ENCODE data around the gene KRT14. TPM values are rescaled to one million over a fixed set of nuclear protein-coding genes. Genes with fewer than 3 reads are reported as not detected.
"Not testable (repeated sequence)": the region's sequence is repeated elsewhere in the genome, so short reads cannot be mapped to it uniquely, and the experiment has no call there.

KRT14 gene
- total RNA-seq, 2 experiments from 2014 or later, result not detected

- Mint-ChIP-seq H3K4me1 (ENCODE audit: low read depth) (no peaks in the 10 kb centered on the region), H3K36me3 (peaks cover 9% of the 10 kb centered on the region), H3K9me3 (peaks cover 14% of the 10 kb centered on the region), H3K4me3 (no peak overlapping the region), H3K27ac (no peak overlapping the region), H3K27me3 (peaks cover 18% of the 10 kb centered on the region)
- intact Hi-C loops (cut with micrococcal nuclease), result no loop called here
- POLR2A ChIA-PET, result no interaction called here
- DNase-seq, result no peak
- CTCF ChIA-PET, result interaction anchor here (1.9 kb wide), 1 partner anchor 38 kb away, joined by 7 read pairs; no protein-coding TSS in a partner anchor
Observed at GRCh38 chr17:41610965-41611640, 24.4 kb upstream of the KRT14 start.

- CTCF ChIA-PET, result interaction anchor here (1.9 kb wide), 1 partner anchor 39 kb away, joined by 7 read pairs; no protein-coding TSS in a partner anchor
- Mint-ChIP-seq H3K27me3 (peaks cover 20% of the 10 kb centered on the region), H3K36me3 (peaks cover 12% of the 10 kb centered on the region), H3K9me3 (peaks cover 19% of the 10 kb centered on the region)
- POLR2A ChIA-PET; H3K4me1 Mint-ChIP-seq (ENCODE audit: low read depth); DNase-seq; H3K27ac Mint-ChIP-seq; H3K4me3 Mint-ChIP-seq; intact Hi-C loops (cut with micrococcal nuclease): not testable (repeated sequence)
Observed at GRCh38 chr17:41610061-41610517, 23.4 kb upstream of the KRT14 start.

DNA sequence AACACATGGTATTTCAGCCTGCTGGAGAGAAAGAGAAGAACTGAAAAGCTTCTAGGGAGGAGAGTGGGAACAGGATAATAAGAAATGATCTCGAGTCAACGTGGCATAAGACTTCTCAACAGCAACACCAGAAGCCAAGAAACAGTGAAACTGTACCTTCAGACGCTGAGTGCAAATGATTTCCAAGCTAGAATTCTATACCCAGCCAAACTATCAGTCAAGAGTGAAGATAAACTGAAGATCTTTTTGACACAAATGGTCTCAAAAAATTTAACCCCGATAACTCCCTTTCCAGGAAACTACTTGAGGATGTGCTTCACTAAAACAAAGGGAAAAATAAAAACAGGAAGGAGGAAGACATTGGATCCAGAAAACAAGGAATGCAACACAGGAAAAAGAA is 20.2 kb upstream of the KRT14 start:
- H3K27ac Mint-ChIP-seq; DNase-seq; H3K4me3 Mint-ChIP-seq; POLR2A ChIA-PET; intact Hi-C loops (cut with micrococcal nuclease); H3K4me1 Mint-ChIP-seq (ENCODE audit: low read depth): not testable (repeated sequence)
- peaks cover 26% of the 10 kb centered on the region for H3K27me3 Mint-ChIP-seq
- H3K36me3 Mint-ChIP-seq, result peaks cover 12% of the 10 kb centered on the region
- CTCF ChIA-PET, result interaction anchor here (1.5 kb wide), 1 partner anchor 58 kb away, joined by 6 read pairs; no protein-coding TSS in a partner anchor
- peaks cover 19% of the 10 kb centered on the region for H3K9me3 Mint-ChIP-seq

- Mint-ChIP-seq H3K27ac (no peak overlapping the region), H3K4me1 (ENCODE audit: low read depth) (no peaks in the 10 kb centered on the region), H3K36me3 (peaks cover 12% of the 10 kb centered on the region), H3K27me3 (peaks cover 18% of the 10 kb centered on the region), H3K9me3 (peaks cover 17% of the 10 kb centered on the region), H3K4me3 (no peak overlapping the region)
- intact Hi-C loops (cut with micrococcal nuclease), result no loop called here
- ChIA-PET CTCF (interaction anchor here (0.6 to 4.0 kb wide), 2 partner anchors 54 to 863 kb away, joined by 3 to 10 read pairs; no protein-coding TSS in a partner anchor), POLR2A (no interaction called here)
- no peak for DNase-seq
Observed at GRCh38 chr17:41602524-41602923, 15.8 kb upstream of the KRT14 start.

GRCh38 chr17:41600318-41600717 is 13.6 kb upstream of the KRT14 start:
- Mint-ChIP-seq H3K4me1 (ENCODE audit: low read depth) (no peaks in the 10 kb centered on the region), H3K4me3 (no peak overlapping the region), H3K9me3 (no peaks in the 10 kb centered on the region), H3K36me3 (no peaks in the 10 kb centered on the region), H3K27ac (no peak overlapping the region), H3K27me3 (peaks cover 11% of the 10 kb centered on the region)
- intact Hi-C loops (cut with micrococcal nuclease), result no loop called here
- ChIA-PET POLR2A (no interaction called here), CTCF (interaction anchor here (4.0 kb wide), 1 partner anchor 51 kb away, joined by 10 read pairs; no protein-coding TSS in a partner anchor)
- DNase-seq, result no peak

GRCh38 chr17:41599680-41600079 is 13.0 kb upstream of the KRT14 start:
- H3K4me3 Mint-ChIP-seq, result no peak overlapping the region
- no peaks in the 10 kb centered on the region for H3K9me3 Mint-ChIP-seq
- peaks cover 8% of the 10 kb centered on the region for H3K27me3 Mint-ChIP-seq
- H3K36me3 Mint-ChIP-seq, result no peaks in the 10 kb centered on the region
- CTCF ChIA-PET, result no interaction called here
- DNase-seq, result no peak
- POLR2A ChIA-PET, result no interaction called here
- no peaks in the 10 kb centered on the region for H3K4me1 Mint-ChIP-seq (ENCODE audit: low read depth)
- H3K27ac Mint-ChIP-seq, result no peak overlapping the region
- intact Hi-C loops (cut with micrococcal nuclease), result no loop called here

DNA sequence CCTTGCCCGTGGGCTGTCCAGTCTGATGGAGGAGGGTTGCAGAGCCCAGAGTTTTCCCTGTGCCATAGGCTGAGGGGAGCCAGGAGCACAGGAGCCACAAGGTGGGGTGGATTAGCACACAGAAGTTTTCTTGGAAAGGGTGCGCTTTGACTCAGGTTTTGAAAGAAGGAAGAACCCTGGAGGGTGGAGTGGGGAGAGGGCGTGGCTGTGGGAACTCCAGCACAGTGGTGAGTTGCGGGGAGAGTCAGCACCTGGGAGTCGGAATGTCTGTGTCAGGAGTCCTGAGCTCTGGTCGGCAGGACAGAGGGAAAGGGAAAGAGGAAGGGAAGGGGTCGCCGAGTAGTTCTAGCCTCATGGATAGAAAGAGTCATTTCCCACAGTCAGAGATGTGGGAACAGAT is 8.9 kb upstream of the KRT14 start:
- H3K36me3 Mint-ChIP-seq, result no peaks in the 10 kb centered on the region
- no peaks in the 10 kb centered on the region for H3K27me3 Mint-ChIP-seq
- DNase-seq, result no peak
- POLR2A ChIA-PET, result no interaction called here
- H3K9me3 Mint-ChIP-seq, result no peaks in the 10 kb centered on the region
- CTCF ChIA-PET, result no interaction called here
- H3K4me3 Mint-ChIP-seq, result no peak overlapping the region
- no peak overlapping the region for H3K27ac Mint-ChIP-seq
- no peaks in the 10 kb centered on the region for H3K4me1 Mint-ChIP-seq (ENCODE audit: low read depth)
- intact Hi-C loops (cut with micrococcal nuclease), result no loop called here

- no peak overlapping the region for H3K4me3 Mint-ChIP-seq
- no peak overlapping the region for H3K27ac Mint-ChIP-seq
- H3K36me3 Mint-ChIP-seq, result no peaks in the 10 kb centered on the region
- POLR2A ChIA-PET, result no interaction called here
- H3K27me3 Mint-ChIP-seq, result peaks cover 1% of the 10 kb centered on the region
- DNase-seq, result no peak
- no peaks in the 10 kb centered on the region for H3K4me1 Mint-ChIP-seq (ENCODE audit: low read depth)
- no peaks in the 10 kb centered on the region for H3K9me3 Mint-ChIP-seq
- intact Hi-C loops (cut with micrococcal nuclease), result no loop called here
- CTCF ChIA-PET, result interaction anchor here (1.9 kb wide), 1 partner anchor 45 kb away, joined by 6 read pairs; no protein-coding TSS in a partner anchor
Observed at GRCh38 chr17:41594363-41594915, 7.7 kb upstream of the KRT14 start.

DNA sequence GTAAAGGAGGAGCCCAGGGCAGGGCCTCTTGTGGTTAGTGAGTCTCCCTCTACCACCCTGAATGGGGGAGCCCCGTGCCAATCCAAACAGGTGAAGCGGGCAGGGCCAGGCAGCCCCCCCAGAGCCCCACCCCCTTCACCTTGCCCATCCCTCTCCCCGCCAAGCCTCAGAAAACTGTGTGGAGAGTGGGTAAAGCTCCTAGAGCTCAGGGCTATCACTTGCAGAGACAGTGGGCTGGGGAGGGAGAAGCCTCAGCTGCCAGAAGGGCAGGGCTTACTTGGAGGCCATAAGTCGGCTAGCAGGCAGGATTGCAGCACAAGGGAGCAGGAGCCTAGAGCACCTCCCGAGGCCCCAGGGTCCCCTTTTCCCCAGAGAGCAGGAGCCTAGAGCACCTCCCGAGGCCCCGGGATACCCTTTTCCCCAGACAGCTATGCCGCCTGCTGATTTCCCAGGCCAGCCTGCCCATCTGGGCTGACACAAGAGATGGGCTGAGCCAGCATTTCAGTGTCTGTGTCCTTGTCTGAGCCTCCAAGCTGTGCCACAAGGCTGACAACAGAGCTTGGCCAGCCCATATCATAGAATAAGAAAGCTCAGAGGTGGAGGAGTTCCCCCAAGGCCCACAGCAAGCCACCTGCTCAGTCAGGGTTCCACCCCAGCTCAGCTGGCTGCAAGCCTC is 6.7 kb upstream of the KRT14 start:
- DNase-seq, result no peak
- Mint-ChIP-seq H3K4me3 (no peak overlapping the region), H3K9me3 (no peaks in the 10 kb centered on the region), H3K27me3 (peaks cover 4% of the 10 kb centered on the region), H3K36me3 (no peaks in the 10 kb centered on the region), H3K4me1 (ENCODE audit: low read depth) (no peaks in the 10 kb centered on the region), H3K27ac (no peak overlapping the region)
- intact Hi-C loops (cut with micrococcal nuclease), result no loop called here
- ChIA-PET POLR2A (no interaction called here), CTCF (interaction anchor here (1.0 to 1.9 kb wide), 2 partner anchors 44 to 271 kb away, joined by 3 to 6 read pairs; no protein-coding TSS in a partner anchor)

DNA sequence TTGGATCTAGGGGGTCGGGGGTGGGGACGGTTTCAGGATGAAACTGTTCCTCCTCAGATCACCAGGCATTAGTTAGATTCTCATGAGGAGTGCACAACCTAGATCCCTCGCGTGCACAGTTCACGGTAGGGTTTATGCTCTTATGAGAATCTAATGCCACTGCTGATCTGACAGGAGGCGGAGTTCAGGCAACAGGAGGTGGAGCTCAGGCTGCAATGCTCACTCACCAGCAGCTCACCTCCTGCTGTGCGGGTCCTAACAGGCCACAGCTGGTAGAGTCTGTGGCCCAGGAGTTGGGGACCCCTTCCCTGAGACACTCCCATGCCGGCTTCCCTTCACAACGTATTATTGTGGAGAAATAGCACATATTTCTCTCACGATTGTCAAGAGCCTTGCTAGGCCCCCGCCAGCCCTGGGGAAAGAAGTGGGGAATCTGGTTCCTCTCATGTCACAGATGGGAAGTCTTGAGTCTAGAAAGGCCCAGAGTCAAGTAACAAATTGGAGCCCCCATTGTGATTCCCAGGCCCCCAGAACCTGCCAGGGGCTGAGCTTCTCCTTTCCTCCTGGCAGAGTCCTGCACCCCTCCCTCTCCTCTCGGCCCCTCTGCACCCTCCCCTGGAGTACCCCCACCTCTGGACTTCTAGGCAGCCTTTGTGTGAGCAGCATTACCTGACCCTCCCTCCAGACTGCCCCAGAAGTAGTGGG is 6.1 kb upstream of the KRT14 start:
- Mint-ChIP-seq H3K4me3 (no peak overlapping the region), H3K4me1 (ENCODE audit: low read depth) (no peaks in the 10 kb centered on the region), H3K27me3 (peaks cover 4% of the 10 kb centered on the region), H3K9me3 (no peaks in the 10 kb centered on the region), H3K36me3 (no peaks in the 10 kb centered on the region), H3K27ac (no peak overlapping the region)
- intact Hi-C loops (cut with micrococcal nuclease), result no loop called here
- CTCF ChIA-PET, result interaction anchor here (1.0 kb wide), 1 partner anchor 270 kb away, joined by 3 read pairs; no protein-coding TSS in a partner anchor
- no peak for DNase-seq
- POLR2A ChIA-PET, result no interaction called here

- DNase-seq, result no peak
- intact Hi-C loops (cut with micrococcal nuclease), result no loop called here
- H3K9me3 Mint-ChIP-seq, result no peaks in the 10 kb centered on the region
- no peaks in the 10 kb centered on the region for H3K36me3 Mint-ChIP-seq
- POLR2A ChIA-PET, result no interaction called here
- no peak overlapping the region for H3K4me3 Mint-ChIP-seq
- H3K27ac Mint-ChIP-seq, result no peak overlapping the region
- no peaks in the 10 kb centered on the region for H3K4me1 Mint-ChIP-seq (ENCODE audit: low read depth)
- H3K27me3 Mint-ChIP-seq, result peaks cover 6% of the 10 kb centered on the region
- CTCF ChIA-PET, result interaction anchor here (1.2 kb wide), 1 partner anchor 74 kb away, joined by 4 read pairs; no protein-coding TSS in a partner anchor
Observed at GRCh38 chr17:41589301-41589700, 2.6 kb upstream of the KRT14 start.

Data from activated CD4-positive, alpha-beta memory T cell treated with anti-CD3 and anti-CD28 coated beads for 36 hours (primary cell).